Measurements from ENCODE around the gene NEB.

GRCh38 chr2:151767536-151767935 lies 33.3 kb upstream of the NEB start:
- no peak for TF ChIP-seq EP300 (IDR thresholded peaks at IDR 0.05; ENCODE audit: low read depth)
- TF ChIP-seq, protein P1, sequence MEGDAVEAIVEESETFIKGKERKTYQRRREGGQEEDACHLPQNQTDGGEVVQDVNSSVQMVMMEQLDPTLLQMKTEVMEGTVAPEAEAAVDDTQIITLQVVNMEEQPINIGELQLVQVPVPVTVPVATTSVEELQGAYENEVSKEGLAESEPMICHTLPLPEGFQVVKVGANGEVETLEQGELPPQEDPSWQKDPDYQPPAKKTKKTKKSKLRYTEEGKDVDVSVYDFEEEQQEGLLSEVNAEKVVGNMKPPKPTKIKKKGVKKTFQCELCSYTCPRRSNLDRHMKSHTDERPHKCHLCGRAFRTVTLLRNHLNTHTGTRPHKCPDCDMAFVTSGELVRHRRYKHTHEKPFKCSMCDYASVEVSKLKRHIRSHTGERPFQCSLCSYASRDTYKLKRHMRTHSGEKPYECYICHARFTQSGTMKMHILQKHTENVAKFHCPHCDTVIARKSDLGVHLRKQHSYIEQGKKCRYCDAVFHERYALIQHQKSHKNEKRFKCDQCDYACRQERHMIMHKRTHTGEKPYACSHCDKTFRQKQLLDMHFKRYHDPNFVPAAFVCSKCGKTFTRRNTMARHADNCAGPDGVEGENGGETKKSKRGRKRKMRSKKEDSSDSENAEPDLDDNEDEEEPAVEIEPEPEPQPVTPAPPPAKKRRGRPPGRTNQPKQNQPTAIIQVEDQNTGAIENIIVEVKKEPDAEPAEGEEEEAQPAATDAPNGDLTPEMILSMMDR (IDR thresholded peaks at IDR 0.05): no peak

Data from transverse colon (tissue), 3 donors.